SH-SY5Y (cell line): ENCODE results near the gene CAMK2A.

Experiments
- GATA2 ChIP-seq: IDR thresholded peaks from 2 replicates; pipeline ENCODE4 v1.6.1; 2011; ENCODE audit warnings: mild to moderate bottlenecking, low read depth, low read length
- GATA3 ChIP-seq: IDR thresholded peaks from 2 replicates; pipeline ENCODE4 v1.6.1; 2011; ENCODE audit warnings: low read depth, mild to moderate bottlenecking, low read length, moderate library complexity

GRCh38 chr5:150246835-150247234 is 42.7 kb downstream of the CAMK2A start:
- TF ChIP-seq GATA3 (no peak), GATA2 (no peak)
